Naive thymus-derived CD4-positive, alpha-beta T cell (primary cell): ENCODE results near the gene SOX6. TPM values are rescaled to one million over a fixed set of nuclear protein-coding genes. Genes with fewer than 3 reads are reported as not detected.

Source experiments
- ATAC-seq: fragments of 150-1000 bp; cut with Tn5 transposase; 2 replicates; pipeline ENCODE4 v1.10.0; 2021; ENCODE audit warnings: mild to moderate bottlenecking, moderate library complexity
- CTCF ChIA-PET: fragments of 350-600 bp; sonication (Branson Sonifier 250); formaldehyde crosslinking; loops from one replicate; lab custom pipeline; 2021; ENCODE audit warnings: antibody characterized with exemption; lab: Charles Lee
- POLR2A ChIA-PET: fragments of 350-600 bp; sonication (Branson Sonifier 250); formaldehyde crosslinking; loops from one replicate; lab custom pipeline; 2021; ENCODE audit warnings: antibody characterized with exemption, inconsistent platforms; lab: Charles Lee
- DNase-seq, 9 donors: peaks; one replicate each; pipeline versions ENCODE4 v3.0.0 to v3.0.0-alpha.2; 2020 to 2022; ENCODE audit warnings: mixed read lengths in 1 of 9
- H3K27ac ChIP-seq: one replicate; pipeline ENCODE4 v1.7.0; 2013; ENCODE audit warnings: mild to moderate bottlenecking, low read depth, low read length, moderate library complexity
- H3K27me3 ChIP-seq, 2 donors: one replicate each; pipeline ENCODE4 v1.7.0; 2013; ENCODE audit warnings: low read length in 2 of 2, mild to moderate bottlenecking in 2 of 2, moderate library complexity in 2 of 2; ENCODE audit not compliant: control insufficient read depth in 2 of 2, insufficient read depth in 2 of 2
- H3K36me3 ChIP-seq, 3 experiments: 1 replicate in 2 of 3; 2 replicates in 1 of 3; pipeline ENCODE4 v1.7.0; 2013; ENCODE audit warnings: low read length in 3 of 3, mild to moderate bottlenecking in 3 of 3, moderate library complexity in 1 of 3; ENCODE audit not compliant: insufficient read depth in 3 of 3, control insufficient read depth in 2 of 3
- H3K4me1 ChIP-seq, 2 donors: one replicate each; pipeline ENCODE4 v1.7.0; 2013; ENCODE audit warnings: low read length in 2 of 2, mild to moderate bottlenecking in 2 of 2, moderate library complexity in 1 of 2; ENCODE audit not compliant: control insufficient read depth in 2 of 2, insufficient read depth in 2 of 2
- H3K4me3 ChIP-seq: 2 replicates; pipeline ENCODE4 v1.7.0; 2013; ENCODE audit warnings: mild to moderate bottlenecking, low read length
- H3K9me3 ChIP-seq, 3 experiments: 1 replicate in 2 of 3; 2 replicates in 1 of 3; pipeline ENCODE4 v1.7.0; 2013; ENCODE audit warnings: low read length in 3 of 3; ENCODE audit not compliant: control insufficient read depth in 2 of 3
- H3K27ac Mint-ChIP-seq, 9 donors: one replicate each; pipeline ENCODE4 v1.8.0; 2020 to 2022; ENCODE audit warnings: mixed read lengths in 9 of 9, mild to moderate bottlenecking in 8 of 9, moderate library complexity in 5 of 9, inconsistent platforms in 2 of 9
- H3K27me3 Mint-ChIP-seq, 5 donors: one replicate each; pipeline ENCODE4 v1.8.0; 2021 to 2022; ENCODE audit warnings: mixed read lengths in 5 of 5, mild to moderate bottlenecking in 1 of 5
- H3K36me3 Mint-ChIP-seq, 5 donors: one replicate each; pipeline ENCODE4 v1.8.0; 2020 to 2022; ENCODE audit warnings: mixed read lengths in 5 of 5, mild to moderate bottlenecking in 3 of 5, inconsistent platforms in 1 of 5
- H3K4me1 Mint-ChIP-seq, 7 donors: one replicate each; pipeline ENCODE4 v1.8.0; 2020 to 2022; ENCODE audit warnings: mixed read lengths in 7 of 7, mild to moderate bottlenecking in 3 of 7, inconsistent platforms in 1 of 7
- H3K4me3 Mint-ChIP-seq, 10 donors: one replicate each; pipeline ENCODE4 v1.8.0; 2020 to 2022; ENCODE audit warnings: mild to moderate bottlenecking in 10 of 10, mixed read lengths in 10 of 10, moderate library complexity in 6 of 10, inconsistent platforms in 2 of 10
- H3K9me3 Mint-ChIP-seq, 11 donors: one replicate each; pipeline ENCODE4 v1.8.0; 2020 to 2022; ENCODE audit warnings: mixed read lengths in 11 of 11, mild to moderate bottlenecking in 4 of 11, inconsistent platforms in 1 of 11, moderate library complexity in 1 of 11
- intact Hi-C, 2 donors: fragments of 100-400 bp; cut with micrococcal nuclease; formaldehyde crosslinking; loops; one replicate each; pipeline ENCODE4 v1.15.1; 2023
- polyA plus RNA-seq, 2 donors: library from polyadenylated mRNA; unstranded; fragments of 300-500 nt; fragmentation: Illumina TruSeq; gene quantifications; one replicate each; pipeline ENCODE4 v1.2.3, GENCODE V29; 2021
- total RNA-seq, 6 experiments: library from RNA in 5 of 6; stranded (reverse) in 5 of 6; gene quantifications; 1 replicate in 5 of 6; 2 replicates in 1 of 6; pipeline ENCODE4 v1.2.3 and lab custom pipeline; 2021 to 2026

The SOX6 gene
- total and polyA plus RNA-seq, 7 experiments from 2014 or later: 0.51 TPM; not detected in 6

- H3K27me3 Mint-ChIP-seq: no peaks in the 10 kb centered on the region
- H3K36me3 Mint-ChIP-seq: no peaks in the 10 kb centered on the region
- DNase-seq (no peak), ATAC-seq (no peak)
- H3K4me1 Mint-ChIP-seq: peaks cover 0 to 2% (median 0%) of the 10 kb centered on the region in 7 donors
- no peaks in the 10 kb centered on the region for H3K27me3 ChIP-seq
- no peaks in the 10 kb centered on the region for H3K36me3 ChIP-seq
- H3K27ac ChIP-seq: no peak overlapping the region
- H3K9me3 ChIP-seq: no peaks in the 10 kb centered on the region
- no peak overlapping the region for H3K4me3 Mint-ChIP-seq
- H3K4me3 ChIP-seq: no peak overlapping the region
- intact Hi-C loops: no loop called here
- no peak overlapping the region for H3K27ac Mint-ChIP-seq
- no peaks in the 10 kb centered on the region for H3K4me1 ChIP-seq
- ChIA-PET CTCF (no interaction called here), POLR2A (no interaction called here)
- H3K9me3 Mint-ChIP-seq: peaks cover 0 to 6% (median 0%) of the 10 kb centered on the region in 11 donors
These were observed 45.4 kb downstream of the SOX6 start for GRCh38 chr11:16310943-16311342.

- ChIA-PET POLR2A (no interaction called here), CTCF (no interaction called here)
- Histone ChIP-seq H3K27me3 (no peaks in the 10 kb centered on the region), H3K4me3 (no peak overlapping the region), H3K27ac (no peak overlapping the region), H3K4me1 (no peaks in the 10 kb centered on the region), H3K36me3 (no peaks in the 10 kb centered on the region), H3K9me3 (no peaks in the 10 kb centered on the region)
- peaks cover 0 to 6% (median 0%) of the 10 kb centered on the region in 11 donors for H3K9me3 Mint-ChIP-seq
- H3K27me3 Mint-ChIP-seq: no peaks in the 10 kb centered on the region
- ATAC-seq (no peak), DNase-seq (no peak)
- no peak overlapping the region for H3K4me3 Mint-ChIP-seq
- peaks cover 0 to 2% (median 0%) of the 10 kb centered on the region in 7 donors for H3K4me1 Mint-ChIP-seq
- no peak overlapping the region for H3K27ac Mint-ChIP-seq
- intact Hi-C loops: no loop called here
- no peaks in the 10 kb centered on the region for H3K36me3 Mint-ChIP-seq
These were observed 47.1 kb downstream of the SOX6 start for GRCh38 chr11:16309226-16309625.

GRCh38 chr11:16301462-16301861 lies 54.9 kb downstream of the SOX6 start:
- intact Hi-C loops: no loop called here
- H3K4me1 Mint-ChIP-seq: no peaks in the 10 kb centered on the region
- no peaks in the 10 kb centered on the region for H3K4me1 ChIP-seq
- H3K36me3 ChIP-seq: no peaks in the 10 kb centered on the region
- no peak overlapping the region for H3K4me3 ChIP-seq
- no peaks in the 10 kb centered on the region for H3K9me3 ChIP-seq
- H3K36me3 Mint-ChIP-seq: no peaks in the 10 kb centered on the region
- peaks cover 0 to 5% (median 0%) of the 10 kb centered on the region in 11 donors for H3K9me3 Mint-ChIP-seq
- ChIA-PET CTCF (no interaction called here), POLR2A (no interaction called here)
- H3K27ac Mint-ChIP-seq: no peak overlapping the region
- no peak overlapping the region for H3K27ac ChIP-seq
- DNase-seq (no peak), ATAC-seq (no peak)
- no peak overlapping the region for H3K4me3 Mint-ChIP-seq
- H3K27me3 ChIP-seq: no peaks in the 10 kb centered on the region
- no peaks in the 10 kb centered on the region for H3K27me3 Mint-ChIP-seq

DNA sequence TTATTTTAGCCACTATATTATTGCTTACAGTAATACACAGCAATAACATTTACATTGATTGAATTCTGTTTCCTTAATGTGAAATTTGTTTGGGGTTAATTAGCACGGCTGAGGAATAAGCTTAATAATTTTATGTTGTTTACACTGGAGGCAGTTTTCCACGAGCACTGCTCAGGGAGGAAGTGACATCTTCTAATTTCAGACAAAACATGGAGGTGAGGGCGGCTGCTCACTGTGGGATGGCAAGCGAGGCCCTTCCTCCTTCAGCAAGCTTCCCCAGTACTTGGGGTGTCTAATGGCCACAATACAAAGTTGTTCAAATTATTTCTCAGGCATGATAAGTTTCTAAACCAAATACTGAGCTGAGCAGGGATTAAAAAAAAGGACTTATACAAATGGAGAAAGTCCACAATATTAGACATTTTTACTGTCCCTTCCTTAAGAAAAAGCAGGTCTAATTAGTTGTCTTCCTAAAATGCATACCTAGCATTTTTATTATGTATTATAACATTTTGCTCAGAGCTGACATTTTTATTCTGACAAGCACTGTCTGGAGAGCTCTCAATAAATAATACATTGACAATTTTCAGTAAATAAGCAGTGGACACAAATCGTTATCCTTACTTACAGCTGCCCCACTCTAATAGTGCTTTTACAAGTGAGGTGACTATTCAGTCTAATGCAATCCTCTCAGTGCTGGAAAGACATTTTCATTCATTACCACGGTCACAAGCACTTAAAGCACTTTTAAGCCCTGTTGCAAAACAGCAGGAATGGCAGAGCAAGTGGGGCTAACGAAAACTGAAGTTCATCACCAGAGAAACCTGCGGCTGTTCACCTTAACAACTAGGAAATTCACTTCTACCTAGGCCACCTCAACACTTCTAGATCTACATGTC lies 56.2 kb downstream of the SOX6 start:
- H3K27ac Mint-ChIP-seq: no peak overlapping the region
- intact Hi-C loops: no loop called here
- CTCF ChIA-PET: no interaction called here

DNA sequence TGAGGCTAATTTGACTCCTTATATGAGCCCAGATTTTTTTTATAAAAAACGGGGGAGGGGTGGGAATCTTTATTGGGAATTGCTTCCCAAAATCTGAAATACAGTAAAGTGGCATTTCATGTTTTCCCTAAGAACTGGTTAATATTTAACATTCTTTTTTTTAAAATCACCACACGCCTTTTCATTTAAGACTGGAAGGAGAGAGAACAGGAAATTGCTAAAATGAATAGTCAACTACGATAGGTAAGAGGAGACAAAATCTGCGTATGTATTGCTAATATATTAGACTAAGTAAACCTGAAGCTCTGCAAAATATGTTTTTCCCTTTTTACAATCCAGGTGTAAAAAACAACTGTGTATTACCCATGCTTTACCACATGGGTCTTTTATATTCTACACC lies 57.0 kb downstream of the SOX6 start:
- Mint-ChIP-seq H3K36me3 (no peaks in the 10 kb centered on the region), H3K27ac (no peak overlapping the region), H3K9me3 (peaks cover 0 to 8% (median 0%) of the 10 kb centered on the region in 11 donors), H3K27me3 (no peaks in the 10 kb centered on the region), H3K4me1 (no peaks in the 10 kb centered on the region), H3K4me3 (no peak overlapping the region)
- Histone ChIP-seq H3K4me1 (no peaks in the 10 kb centered on the region), H3K27ac (no peak overlapping the region), H3K4me3 (no peak overlapping the region), H3K27me3 (no peaks in the 10 kb centered on the region), H3K36me3 (no peaks in the 10 kb centered on the region), H3K9me3 (no peaks in the 10 kb centered on the region)
- ChIA-PET POLR2A (no interaction called here), CTCF (no interaction called here)
- no peak for ATAC-seq
- intact Hi-C loops: no loop called here
- DNase-seq: no peak

More for the DNA sequence above, 56.2 kb downstream of the SOX6 start:
- Mint-ChIP-seq H3K4me1 (no peaks in the 10 kb centered on the region), H3K36me3 (no peaks in the 10 kb centered on the region), H3K9me3 (peaks cover 0 to 8% (median 0%) of the 10 kb centered on the region in 11 donors), H3K27me3 (no peaks in the 10 kb centered on the region), H3K4me3 (no peak overlapping the region)
- H3K27me3 ChIP-seq: no peaks in the 10 kb centered on the region
- no peaks in the 10 kb centered on the region for H3K4me1 ChIP-seq
- POLR2A ChIA-PET: no interaction called here
- no peak overlapping the region for H3K4me3 ChIP-seq
- H3K9me3 ChIP-seq: no peaks in the 10 kb centered on the region
- DNase-seq (no peak), ATAC-seq (no peak)
- no peaks in the 10 kb centered on the region for H3K36me3 ChIP-seq
- H3K27ac ChIP-seq: no peak overlapping the region

DNA sequence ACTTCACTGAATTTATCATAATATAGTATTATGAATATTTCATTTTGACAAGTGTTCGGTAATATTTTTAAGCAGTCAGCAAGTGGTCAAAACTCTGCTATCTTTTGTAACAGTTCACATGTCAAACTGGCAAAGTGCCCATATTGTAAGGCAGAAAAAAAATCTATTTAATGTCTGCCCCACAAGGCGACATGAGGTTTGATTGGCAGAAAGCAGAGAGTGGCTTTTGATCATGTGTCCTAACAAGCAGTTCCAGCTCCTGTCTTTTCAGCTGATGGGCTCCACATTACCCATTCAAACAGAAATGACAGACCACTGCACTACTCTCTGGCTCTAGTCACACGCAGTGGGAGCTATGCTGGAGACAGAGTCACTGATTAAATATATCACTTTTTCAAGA lies 59.0 kb downstream of the SOX6 start:
- Histone ChIP-seq H3K36me3 (no peaks in the 10 kb centered on the region), H3K27ac (no peak overlapping the region), H3K27me3 (no peaks in the 10 kb centered on the region), H3K9me3 (no peaks in the 10 kb centered on the region), H3K4me3 (no peak overlapping the region), H3K4me1 (no peaks in the 10 kb centered on the region)
- POLR2A ChIA-PET: no interaction called here
- Mint-ChIP-seq H3K4me1 (no peaks in the 10 kb centered on the region), H3K9me3 (peaks cover 0 to 8% (median 0%) of the 10 kb centered on the region in 11 donors), H3K27me3 (no peaks in the 10 kb centered on the region), H3K27ac (no peak overlapping the region), H3K36me3 (no peaks in the 10 kb centered on the region), H3K4me3 (no peak overlapping the region)
- CTCF ChIA-PET: no interaction called here
- ATAC-seq (no peak), DNase-seq (no peak)
- intact Hi-C loops: no loop called here

DNA sequence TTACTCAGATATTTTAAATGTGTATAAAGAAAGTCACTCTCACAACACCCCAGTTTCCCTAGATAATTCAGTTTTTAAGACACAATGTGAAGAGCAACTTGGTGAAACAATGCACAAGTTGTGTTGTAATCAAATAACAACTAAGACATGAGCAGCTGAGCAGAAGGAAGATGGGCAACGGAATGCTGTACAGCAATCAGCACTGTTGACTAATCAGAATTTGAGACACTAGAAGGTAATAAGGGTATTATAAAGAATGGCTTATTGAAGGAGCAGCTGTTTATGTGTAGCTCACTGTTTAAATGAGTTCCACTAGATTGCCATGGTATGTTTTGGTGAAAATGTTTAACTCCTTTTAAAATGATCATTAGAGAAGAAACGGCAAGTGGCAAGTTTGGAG lies 60.1 kb downstream of the SOX6 start:
- no peak overlapping the region for H3K27ac Mint-ChIP-seq
- ATAC-seq: no peak
- POLR2A ChIA-PET: no interaction called here

More for the DNA sequence above, 60.1 kb downstream of the SOX6 start:
- Histone ChIP-seq H3K36me3 (no peaks in the 10 kb centered on the region), H3K4me3 (no peak overlapping the region), H3K4me1 (no peaks in the 10 kb centered on the region), H3K27ac (no peak overlapping the region), H3K9me3 (no peaks in the 10 kb centered on the region), H3K27me3 (no peaks in the 10 kb centered on the region)
- no peak for DNase-seq
- CTCF ChIA-PET: no interaction called here
- Mint-ChIP-seq H3K9me3 (peaks cover 0 to 6% (median 0%) of the 10 kb centered on the region in 11 donors), H3K36me3 (no peaks in the 10 kb centered on the region), H3K4me1 (no peaks in the 10 kb centered on the region), H3K4me3 (no peak overlapping the region), H3K27me3 (no peaks in the 10 kb centered on the region)
- intact Hi-C loops: no loop called here
